Peyer's patch (tissue), 4 donors: ENCODE measurements around the gene NCDN. TPM values are rescaled to one million over a fixed set of nuclear protein-coding genes. Genes with fewer than 3 reads are reported as not detected.

ENCODE experiments used
- DNase-seq, 3 donors: peaks; one replicate each; pipeline ENCODE4 v3.0.0-alpha.2; 2017 to 2019
- H3K27ac ChIP-seq, 4 donors: fragments of 200-600 bp; sonication (generic); one replicate each; pipeline ENCODE4 v1.5.1; 2016 to 2019
- H3K27me3 ChIP-seq, 2 donors: fragments of 200-600 bp; sonication (generic); one replicate each; pipeline ENCODE4 v1.5.1; 2019
- H3K36me3 ChIP-seq, 3 donors: fragments of 200-600 bp; sonication (generic); one replicate each; pipeline ENCODE4 v1.5.1; 2016 to 2019
- H3K4me1 ChIP-seq, 4 donors: fragments of 200-600 bp; sonication (generic); one replicate each; pipeline ENCODE4 v1.5.1; 2016 to 2019
- H3K4me3 ChIP-seq, 4 donors: fragments of 200-600 bp; sonication (generic); 1 replicate in 3 of 4; 2 replicates in 1 of 4; pipeline ENCODE4 v1.5.1; 2016 to 2019; ENCODE audit warnings: mild to moderate bottlenecking in 1 of 4
- H3K9me3 ChIP-seq, 4 donors: fragments of 200-600 bp; sonication (generic); one replicate each; pipeline ENCODE4 v1.5.1; 2016 to 2019; ENCODE audit warnings: mild to moderate bottlenecking in 1 of 4
- POLR2A ChIP-seq, 2 donors: fragments of 450-650 bp; IDR thresholded peaks; one replicate each; pipeline ENCODE4 v1.5.1; 2017; ENCODE audit warnings: antibody characterized with exemption in 2 of 2, mild to moderate bottlenecking in 2 of 2, moderate library complexity in 2 of 2
- total RNA-seq, 4 donors: library from RNA; depleted of rRNA; stranded (reverse); fragments of >200 nt; gene quantifications; one replicate each; pipeline ENCODE4 v1.1.0, GENCODE V29; 2016
- TF ChIP-seq, protein P1 (sequence below), 6 experiments: fragments of 450-650 bp in 4 of 6; fragments of 200-600 bp in 2 of 6; sonication (generic) in 1 of 6; IDR thresholded peaks; one replicate each; pipeline ENCODE4 v1.5.1; 2017 to 2019; ENCODE audit warnings: antibody characterized with exemption in 6 of 6, mild to moderate bottlenecking in 3 of 6, moderate library complexity in 1 of 6

The NCDN gene
- total RNA-seq, 4 donors from 2014 or later = 6.3 to 15.3 (median 13.2) TPM

DNA sequence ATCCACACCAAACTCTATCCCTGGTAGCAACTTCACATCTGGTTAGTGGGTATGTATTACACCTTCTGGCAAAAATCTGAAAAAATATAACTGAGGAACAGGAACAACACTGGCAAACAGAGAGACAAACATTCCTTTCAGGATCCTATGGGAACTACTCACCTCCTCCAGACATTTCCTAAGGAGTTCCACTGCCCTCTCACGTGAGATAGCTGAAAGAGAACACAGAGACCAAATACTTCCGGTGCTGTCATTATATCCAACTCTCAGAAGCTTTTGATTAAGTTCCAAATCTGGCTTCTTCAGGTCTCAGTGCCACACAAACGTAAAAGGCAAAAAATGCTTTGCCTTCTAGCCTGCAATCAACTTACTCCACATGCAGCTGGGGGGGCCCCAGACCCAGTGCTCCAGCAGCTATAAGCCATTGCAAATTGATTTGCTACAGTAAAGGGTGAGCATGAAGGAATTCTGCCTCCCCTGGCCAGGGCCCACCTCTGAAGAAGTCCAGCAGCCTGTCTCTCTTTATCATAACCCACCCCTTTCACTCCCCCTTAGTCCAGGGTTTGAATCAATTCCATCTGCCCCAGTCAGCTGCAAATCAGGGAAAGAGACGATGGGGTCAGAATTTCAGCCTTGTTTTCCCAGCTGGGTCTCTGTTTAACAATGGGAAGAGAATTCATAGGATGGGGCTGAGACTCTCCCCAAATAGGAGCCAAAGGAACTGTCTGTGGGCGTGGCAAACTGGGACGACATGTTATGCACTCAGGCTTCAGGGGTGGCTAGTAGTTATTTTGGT lies 47.7 kb downstream of the NCDN start:
- no peak for TF ChIP-seq POLR2A (IDR thresholded peaks at IDR 0.05)
- TF ChIP-seq, protein P1, sequence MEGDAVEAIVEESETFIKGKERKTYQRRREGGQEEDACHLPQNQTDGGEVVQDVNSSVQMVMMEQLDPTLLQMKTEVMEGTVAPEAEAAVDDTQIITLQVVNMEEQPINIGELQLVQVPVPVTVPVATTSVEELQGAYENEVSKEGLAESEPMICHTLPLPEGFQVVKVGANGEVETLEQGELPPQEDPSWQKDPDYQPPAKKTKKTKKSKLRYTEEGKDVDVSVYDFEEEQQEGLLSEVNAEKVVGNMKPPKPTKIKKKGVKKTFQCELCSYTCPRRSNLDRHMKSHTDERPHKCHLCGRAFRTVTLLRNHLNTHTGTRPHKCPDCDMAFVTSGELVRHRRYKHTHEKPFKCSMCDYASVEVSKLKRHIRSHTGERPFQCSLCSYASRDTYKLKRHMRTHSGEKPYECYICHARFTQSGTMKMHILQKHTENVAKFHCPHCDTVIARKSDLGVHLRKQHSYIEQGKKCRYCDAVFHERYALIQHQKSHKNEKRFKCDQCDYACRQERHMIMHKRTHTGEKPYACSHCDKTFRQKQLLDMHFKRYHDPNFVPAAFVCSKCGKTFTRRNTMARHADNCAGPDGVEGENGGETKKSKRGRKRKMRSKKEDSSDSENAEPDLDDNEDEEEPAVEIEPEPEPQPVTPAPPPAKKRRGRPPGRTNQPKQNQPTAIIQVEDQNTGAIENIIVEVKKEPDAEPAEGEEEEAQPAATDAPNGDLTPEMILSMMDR (IDR thresholded peaks at IDR 0.05) = no peak
- no peaks in the 10 kb centered on the region for H3K4me1 ChIP-seq
- no peaks in the 10 kb centered on the region for H3K27me3 ChIP-seq
- no peaks in the 10 kb centered on the region for H3K9me3 ChIP-seq
- DNase-seq = no peak
- no peak overlapping the region for H3K4me3 ChIP-seq
- H3K36me3 ChIP-seq = peaks cover 0 to 71% (median 4%) of the 10 kb centered on the region in 3 donors
- no peak overlapping the region for H3K27ac ChIP-seq

DNA sequence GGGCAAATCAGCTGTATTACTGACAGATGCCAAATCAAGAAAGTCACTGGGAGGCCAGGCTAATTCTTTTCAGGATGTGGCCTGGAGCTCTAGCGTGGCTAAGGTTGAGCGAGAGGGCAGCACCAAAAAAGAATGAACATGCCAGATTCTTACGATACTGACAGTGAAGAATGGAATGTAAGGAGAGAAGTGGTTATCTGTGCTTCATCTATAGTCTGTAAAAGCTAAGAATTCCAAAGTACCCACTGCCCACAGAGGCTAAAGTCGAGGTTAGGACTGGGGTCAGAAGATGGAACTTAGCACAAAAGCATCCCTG lies 48.2 kb downstream of the NCDN start:
- no peaks in the 10 kb centered on the region for H3K9me3 ChIP-seq
- H3K36me3 ChIP-seq = peaks cover 0 to 71% (median 4%) of the 10 kb centered on the region in 3 donors
- no peak overlapping the region for H3K4me3 ChIP-seq
- no peak overlapping the region for H3K27ac ChIP-seq
- no peaks in the 10 kb centered on the region for H3K4me1 ChIP-seq
- H3K27me3 ChIP-seq = no peaks in the 10 kb centered on the region
- DNase-seq = no peak
- TF ChIP-seq POLR2A (IDR thresholded peaks at IDR 0.05) = no peak
- TF ChIP-seq, protein P1 (IDR thresholded peaks at IDR 0.05) = no peak

DNA sequence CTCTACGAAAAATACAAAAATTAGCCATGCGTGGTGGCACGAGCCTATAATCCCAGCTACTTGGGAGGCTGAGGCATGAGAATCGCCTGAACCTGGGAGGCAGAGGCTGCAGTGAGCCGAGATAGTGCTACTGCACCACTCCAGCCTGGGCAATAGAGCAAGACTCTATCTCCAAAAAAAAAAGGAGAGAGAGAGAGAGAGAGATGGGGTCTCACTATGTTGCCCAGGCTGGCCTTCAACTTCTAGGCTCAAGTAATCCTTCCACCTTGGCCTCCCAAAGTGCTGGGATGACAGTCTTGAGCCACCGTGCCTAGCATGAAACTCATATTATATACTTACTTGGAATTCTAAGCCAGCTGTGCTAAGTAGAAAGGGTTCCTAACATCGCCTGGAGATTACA lies 54.1 kb downstream of the NCDN start:
- TF ChIP-seq, protein P1 (IDR thresholded peaks at IDR 0.05) = no peak
- no peak for TF ChIP-seq POLR2A (IDR thresholded peaks at IDR 0.05)
- Histone ChIP-seq H3K4me3 (no peak overlapping the region), H3K27ac (no peak overlapping the region), H3K4me1 (no peaks in the 10 kb centered on the region), H3K36me3 (peaks cover 0 to 42% (median 4%) of the 10 kb centered on the region in 3 donors), H3K9me3 (no peaks in the 10 kb centered on the region), H3K27me3 (no peaks in the 10 kb centered on the region)
- DNase-seq = no peak

DNA sequence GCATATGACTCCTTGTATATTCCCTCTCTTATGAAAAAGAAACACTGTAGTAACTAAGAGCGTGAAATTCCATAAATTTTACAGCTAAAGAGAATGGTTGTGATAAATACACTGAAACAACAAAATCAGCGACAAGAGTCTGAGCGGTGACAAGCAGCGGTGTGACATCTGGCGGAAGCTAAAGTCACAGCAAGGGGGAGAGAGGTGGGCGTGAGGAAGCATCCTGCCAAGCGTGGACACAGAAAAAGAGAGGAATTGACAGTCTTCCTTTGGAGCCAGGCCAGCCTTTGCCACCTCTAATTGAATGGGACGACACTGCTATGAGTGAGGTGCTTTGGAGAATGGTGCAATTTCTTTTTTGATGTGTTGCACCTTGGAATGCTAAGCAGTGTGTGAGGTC lies 57.8 kb downstream of the NCDN start:
- H3K4me3 ChIP-seq = no peak overlapping the region
- TF ChIP-seq POLR2A (IDR thresholded peaks at IDR 0.05) = no peak
- TF ChIP-seq, protein P1 (IDR thresholded peaks at IDR 0.05) = no peak
- no peak overlapping the region for H3K27ac ChIP-seq
- DNase-seq = no peak
- no peaks in the 10 kb centered on the region for H3K4me1 ChIP-seq
- H3K36me3 ChIP-seq = peaks cover 0 to 25% (median 0%) of the 10 kb centered on the region in 3 donors
- no peaks in the 10 kb centered on the region for H3K9me3 ChIP-seq
- H3K27me3 ChIP-seq = no peaks in the 10 kb centered on the region

Other genes with a start within 250 kb of the NCDN start
- gene KIAA0319L, start 396 bp upstream of the NCDN start, total RNA-seq = 100 to 1,000 TPM in 3 of 4 donors, 10 to 100 TPM in 1; 88.3 to 143 (median 129) TPM
- 1 to 10 TPM in 1 of 4 donors, not detected in 3; 1.4 TPM for gene TFAP2E, start 15.5 kb downstream of the NCDN start, total RNA-seq
- 10 to 100 TPM; 31.5 to 79.2 (median 42.6) TPM for gene PSMB2, start 83.7 kb downstream of the NCDN start, total RNA-seq
- gene C1orf216, start 161.1 kb downstream of the NCDN start, total RNA-seq = 1 to 10 TPM; 2.7 to 5.8 (median 3.4) TPM
- gene CLSPN, start 212.2 kb downstream of the NCDN start, total RNA-seq = 10 to 100 TPM in 1 of 4 donors, 1 to 10 TPM in 2, under 1 TPM in 1; 0.40 to 20.6 (median 3.7) TPM